Measurements from ENCODE around the gene ZIM2.
A peak's percentile ranks its signal among the peaks of the same experiment; 100 is the strongest.

The ZIM2 gene

GRCh38 chr19:56838909-56839651, 1.4 kb downstream of the ZIM2 start:
- peak; percentile 97 for DNase-seq

- DNase-seq = peak; percentile 86
These were observed 2.3 kb downstream of the ZIM2 start for GRCh38 chr19:56838024-56838908.

- DNase-seq = peak; percentile 73
These were observed 3.0 kb downstream of the ZIM2 start for GRCh38 chr19:56837492-56838023.

GRCh38 chr19:56837004-56837403, 3.5 kb downstream of the ZIM2 start:
- peak; percentile 4 for DNase-seq

GRCh38 chr19:56836059-56836458, 4.5 kb downstream of the ZIM2 start:
- no peak for DNase-seq

- no peak for DNase-seq
These were observed 5.1 kb downstream of the ZIM2 start for GRCh38 chr19:56835401-56835800.

- DNase-seq = no peak
These were observed 5.8 kb downstream of the ZIM2 start for GRCh38 chr19:56834564-56835375.

GRCh38 chr19:56832352-56832928, 8.1 kb downstream of the ZIM2 start:
- no peak for DNase-seq

- DNase-seq = no peak
These were observed 9.3 kb downstream of the ZIM2 start for GRCh38 chr19:56831255-56831654.

GRCh38 chr19:56829596-56829995, 10.9 kb downstream of the ZIM2 start:
- DNase-seq = no peak

GRCh38 chr19:56827708-56828107, 12.8 kb downstream of the ZIM2 start:
- no peak for DNase-seq

GRCh38 chr19:56823956-56824355, 16.6 kb downstream of the ZIM2 start:
- DNase-seq = no peak

- DNase-seq = no peak
These were observed 17.1 kb downstream of the ZIM2 start for GRCh38 chr19:56823417-56823816.

GRCh38 chr19:56822755-56823154, 17.8 kb downstream of the ZIM2 start:
- no peak for DNase-seq

GRCh38 chr19:56821675-56822074, 18.9 kb downstream of the ZIM2 start:
- no peak for DNase-seq

- DNase-seq = no peak
These were observed 19.3 kb downstream of the ZIM2 start for GRCh38 chr19:56821209-56821608.

- DNase-seq = no peak
These were observed 21.4 kb downstream of the ZIM2 start for GRCh38 chr19:56819166-56819565.

- no peak for DNase-seq
These were observed 25.9 kb downstream of the ZIM2 start for GRCh38 chr19:56814656-56815055.

- DNase-seq = no peak
These were observed 27.0 kb downstream of the ZIM2 start for GRCh38 chr19:56813531-56813930.

GRCh38 chr19:56811480-56811879, 29.0 kb downstream of the ZIM2 start:
- no peak for DNase-seq

- DNase-seq = no peak
These were observed 30.3 kb downstream of the ZIM2 start for GRCh38 chr19:56810260-56810659.

GRCh38 chr19:56808717-56809392, 31.7 kb downstream of the ZIM2 start:
- DNase-seq = no peak

Measured in KG1 (cell line).